GM19193 (cell line): Measurements from ENCODE around the gene MLC1.

Experiments
- POLR2A ChIP-seq: IDR thresholded peaks from 4 replicates; pipeline ENCODE4 v1.6.1; 2011; ENCODE audit not compliant: insufficient read depth, insufficient read length; ENCODE audit errors: extremely low read depth

The MLC1 gene

DNA sequence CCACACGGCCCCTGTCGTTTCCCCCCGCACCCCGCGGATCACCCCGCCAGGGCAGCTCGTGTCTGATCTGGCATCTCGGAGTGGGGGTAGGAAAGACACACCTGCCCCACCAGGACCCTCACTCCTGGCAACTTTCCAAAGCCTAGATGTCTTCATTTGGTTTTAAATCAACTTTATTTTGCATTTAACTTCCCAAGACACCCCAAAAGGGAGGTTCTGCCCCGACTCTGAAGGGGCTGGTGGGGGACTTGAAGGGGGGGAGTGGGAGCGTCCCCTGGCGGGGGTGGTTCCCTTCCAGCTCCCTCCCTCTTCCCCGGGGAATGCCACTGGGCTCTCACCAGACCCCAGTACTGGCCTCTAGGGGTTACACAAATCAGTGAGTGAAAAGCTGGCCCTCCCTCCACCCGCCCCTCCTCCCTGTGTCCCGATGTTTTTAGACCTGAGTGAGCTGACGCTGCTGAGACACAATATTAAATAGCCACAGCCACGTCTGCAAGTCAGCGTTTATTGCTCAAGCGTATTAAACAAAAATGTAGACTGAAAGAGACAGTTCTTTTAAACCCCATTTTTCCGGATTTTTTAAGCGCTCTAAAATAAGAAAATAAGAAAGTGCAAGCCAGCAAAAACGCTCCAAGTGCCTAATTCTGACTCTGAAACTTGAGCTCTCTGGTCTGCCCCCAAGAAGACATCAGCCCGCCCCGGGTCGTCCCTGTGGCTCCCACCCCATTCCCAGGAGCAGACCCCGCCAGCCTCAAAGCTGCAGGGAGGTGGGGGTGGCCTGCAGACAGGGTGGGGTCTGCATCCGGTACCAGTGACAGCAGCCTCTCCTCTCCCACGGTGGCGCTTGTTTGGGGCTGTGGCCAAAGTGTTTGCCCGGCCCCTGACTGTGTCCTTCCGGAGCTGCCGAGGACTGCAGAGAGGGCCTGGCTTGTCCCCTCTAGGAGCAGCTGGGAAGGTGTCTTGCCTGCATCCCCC is 26.0 kb downstream of the MLC1 start:
- TF ChIP-seq POLR2A: no peak

DNA sequence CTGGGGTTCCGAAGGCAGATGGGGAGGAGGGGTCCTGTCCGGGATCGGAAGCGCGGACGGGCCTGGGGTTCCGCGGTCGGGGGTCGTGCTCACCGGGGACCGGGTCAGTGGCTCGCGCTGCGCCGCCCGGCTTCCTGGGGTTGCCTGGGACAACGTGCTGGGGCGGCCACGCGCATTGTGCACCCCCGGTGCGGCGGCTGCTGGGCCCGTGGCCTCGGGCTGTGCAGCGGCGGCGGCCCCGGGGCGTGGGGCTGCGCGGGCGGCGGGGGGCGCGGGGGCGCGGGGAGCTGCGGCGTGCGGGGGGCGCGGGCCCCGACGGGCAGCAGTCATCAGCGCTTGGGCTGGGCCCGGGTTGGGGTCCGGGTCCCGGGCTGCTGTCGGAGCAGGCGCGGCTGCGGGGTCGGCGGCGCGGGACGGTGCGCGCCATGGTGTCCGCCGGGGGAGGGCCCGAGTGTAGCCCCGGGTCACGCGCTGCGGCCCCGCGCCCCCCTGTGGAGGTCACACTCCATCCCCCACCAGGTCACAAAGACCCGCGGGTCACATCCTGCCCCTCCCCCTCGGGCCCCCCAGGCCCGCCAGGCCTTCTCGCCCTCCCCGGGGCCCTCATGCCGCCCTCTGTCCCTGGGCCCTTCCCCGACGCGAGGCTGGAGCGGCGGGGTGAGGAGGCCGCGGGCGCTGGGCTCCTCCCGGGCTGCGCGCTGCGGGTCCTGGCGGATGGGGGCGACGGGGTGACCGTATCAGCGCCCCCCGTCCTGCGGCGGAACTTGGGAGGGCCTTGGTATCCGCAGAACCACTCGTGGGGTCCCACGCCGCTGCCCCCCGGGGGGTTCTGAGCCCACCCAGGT is 26.9 kb downstream of the MLC1 start, which contains the start of gene TTLL8:
TTLL8 (minus strand) TSS at position 238 of the 845 bp plus-strand sequence.
- TF ChIP-seq POLR2A: no peak

DNA sequence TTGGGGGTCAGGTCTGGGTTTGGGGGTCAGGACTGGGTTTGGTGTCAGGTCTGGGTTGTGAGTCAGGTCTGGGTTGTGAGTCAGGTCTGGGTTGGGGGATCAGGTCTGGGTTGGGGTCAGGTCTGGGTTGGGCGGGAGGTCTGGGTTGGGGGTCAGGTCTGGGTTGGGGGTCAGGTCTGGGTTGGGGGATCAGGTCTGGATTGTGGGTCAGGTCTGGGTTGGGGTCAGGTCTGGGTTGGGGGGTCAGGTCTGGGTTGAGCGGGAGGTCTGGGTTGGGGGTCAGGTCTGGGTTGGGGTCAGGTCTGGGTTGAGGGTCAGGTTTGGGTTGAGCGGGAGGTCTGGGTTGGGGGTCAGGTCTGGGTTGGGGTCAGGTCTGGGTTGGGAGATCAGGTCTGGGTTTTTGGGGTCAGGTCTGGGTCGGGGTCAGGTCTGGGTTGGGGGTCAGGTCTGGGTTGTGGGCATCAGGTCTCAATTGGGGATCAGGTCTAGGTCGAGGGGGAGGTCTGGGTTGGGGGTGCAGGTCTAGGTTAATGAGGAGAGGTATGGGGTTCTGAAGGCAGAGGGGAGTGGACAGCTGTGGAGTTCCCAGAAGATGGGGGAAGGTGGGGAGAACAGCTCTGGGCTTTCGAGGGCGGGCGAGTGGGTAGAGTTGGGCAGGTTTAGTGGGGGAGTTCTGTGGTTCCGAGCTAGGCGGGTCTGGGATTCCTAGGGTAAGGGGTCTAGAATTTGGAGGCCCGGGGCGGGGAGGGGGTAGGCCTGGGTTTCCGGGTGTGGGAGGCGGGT is 27.8 kb downstream of the MLC1 start:
- TF ChIP-seq POLR2A: no peak

DNA sequence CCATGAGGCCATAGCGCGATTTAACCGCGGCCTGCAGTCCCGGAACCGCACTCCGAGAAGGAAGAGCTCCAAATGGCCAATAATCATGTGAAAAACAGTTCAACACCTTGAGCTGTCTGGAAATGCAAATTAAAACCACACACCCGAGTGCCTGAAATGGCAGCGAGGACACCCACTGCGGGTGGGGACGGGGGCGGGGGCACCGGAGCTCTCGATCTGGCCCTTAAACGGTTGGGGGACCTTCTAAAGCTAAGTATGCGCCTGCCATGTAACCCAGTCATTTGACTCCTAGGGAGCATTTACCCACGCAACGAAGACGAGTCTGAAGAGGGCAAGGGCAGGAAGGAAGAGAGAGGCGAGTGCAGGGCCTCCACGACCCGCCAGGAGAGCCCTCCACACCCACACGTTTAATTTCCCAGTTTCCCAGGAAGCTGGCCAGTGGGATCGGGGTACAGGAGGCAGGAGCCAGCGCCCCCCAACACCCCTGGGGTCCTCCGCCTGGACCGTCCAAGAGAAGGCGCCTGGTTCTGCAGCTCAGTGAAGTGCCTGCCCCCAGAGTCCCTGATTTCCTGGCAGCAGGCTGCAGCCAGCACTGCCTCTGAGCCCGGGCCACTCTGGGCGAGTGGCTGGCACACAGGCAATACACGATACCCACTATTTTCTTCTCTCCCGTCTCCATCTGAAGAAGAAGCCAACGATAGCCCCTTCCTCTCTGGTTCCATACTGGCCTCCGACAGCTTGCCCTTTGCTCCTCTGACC is 28.8 kb downstream of the MLC1 start:
- TF ChIP-seq POLR2A: no peak

DNA sequence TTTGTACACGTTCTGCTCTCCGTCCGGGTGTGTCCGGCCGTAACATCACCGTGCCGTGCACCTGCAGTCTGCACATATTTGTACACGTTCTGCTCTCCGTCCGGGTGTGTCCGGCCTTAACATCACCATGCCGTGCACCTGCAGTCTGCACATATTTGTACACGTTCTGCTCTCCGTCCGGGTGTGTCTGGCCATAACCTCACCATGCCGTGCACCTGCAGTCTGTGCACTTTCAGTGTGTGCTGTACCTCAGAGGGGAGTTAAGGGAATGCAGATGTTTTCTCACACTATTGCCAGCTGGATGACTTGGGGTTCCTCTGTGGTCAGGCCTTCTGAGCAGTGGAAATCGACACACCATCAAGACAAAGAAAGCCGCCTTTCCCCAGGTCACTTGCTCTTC is 31.4 kb downstream of the MLC1 start:
- no peak for TF ChIP-seq POLR2A

DNA sequence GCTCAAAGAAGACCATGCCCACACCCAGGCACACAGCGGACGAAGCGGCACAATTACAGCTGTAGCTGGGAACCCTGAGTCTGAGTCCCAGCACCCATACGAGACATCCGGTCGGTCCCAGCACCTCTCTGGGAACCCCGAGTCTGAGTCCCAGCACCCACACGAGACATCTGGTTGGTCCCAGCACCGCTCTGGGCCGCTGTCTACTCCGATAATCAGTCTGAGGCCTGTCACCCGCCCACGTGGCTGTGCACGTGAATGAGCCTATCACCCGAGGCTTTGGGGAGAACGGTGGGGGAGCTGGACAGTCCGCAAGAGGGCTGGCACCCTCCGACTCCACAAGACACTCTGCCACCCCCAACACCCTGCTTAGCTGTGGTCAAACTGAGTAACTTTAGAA is 33.3 kb downstream of the MLC1 start:
- TF ChIP-seq POLR2A: no peak

DNA sequence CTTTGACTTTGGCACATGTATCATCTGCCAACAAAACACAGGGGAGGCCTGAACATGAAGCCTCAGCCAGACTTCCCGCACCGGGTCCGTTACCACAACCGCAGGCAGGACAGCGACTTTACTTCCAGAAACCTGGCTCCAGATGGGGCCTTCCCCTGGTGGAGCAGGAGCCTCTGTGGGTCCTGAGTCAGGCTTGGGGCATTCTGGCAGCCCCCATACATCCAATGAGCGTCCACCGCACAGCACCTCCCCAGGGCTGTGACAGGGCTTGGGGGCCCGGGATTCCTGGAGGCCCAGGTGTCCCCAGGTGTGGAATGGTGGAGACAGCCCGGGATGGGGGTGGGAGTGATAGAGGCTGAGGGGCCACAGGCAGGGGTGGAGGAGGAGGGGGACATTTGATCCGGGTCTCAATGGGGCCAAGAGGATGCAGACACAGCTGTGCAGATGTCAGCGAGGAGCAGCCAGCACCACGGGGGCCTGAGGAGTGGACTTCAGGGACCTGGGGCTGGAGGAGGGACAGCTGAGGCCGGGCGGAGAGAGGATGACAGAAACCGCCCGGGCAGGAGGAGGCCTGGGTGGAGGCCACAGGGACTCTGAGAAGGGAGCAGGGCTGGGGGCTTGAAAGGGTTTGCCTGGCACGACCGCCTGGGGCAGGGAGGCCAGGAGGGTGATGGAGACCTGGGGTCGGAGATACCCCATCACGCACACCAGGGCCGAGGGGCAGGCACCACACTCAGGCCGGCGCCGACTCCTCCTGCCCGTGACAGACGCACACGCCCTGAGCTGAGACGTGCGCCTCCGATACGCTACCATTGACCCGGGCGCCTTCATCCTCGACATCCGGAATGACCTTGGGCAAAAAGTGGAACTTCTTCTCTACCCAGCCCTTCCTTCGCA is 35.7 kb downstream of the MLC1 start:
- TF ChIP-seq POLR2A: no peak

DNA sequence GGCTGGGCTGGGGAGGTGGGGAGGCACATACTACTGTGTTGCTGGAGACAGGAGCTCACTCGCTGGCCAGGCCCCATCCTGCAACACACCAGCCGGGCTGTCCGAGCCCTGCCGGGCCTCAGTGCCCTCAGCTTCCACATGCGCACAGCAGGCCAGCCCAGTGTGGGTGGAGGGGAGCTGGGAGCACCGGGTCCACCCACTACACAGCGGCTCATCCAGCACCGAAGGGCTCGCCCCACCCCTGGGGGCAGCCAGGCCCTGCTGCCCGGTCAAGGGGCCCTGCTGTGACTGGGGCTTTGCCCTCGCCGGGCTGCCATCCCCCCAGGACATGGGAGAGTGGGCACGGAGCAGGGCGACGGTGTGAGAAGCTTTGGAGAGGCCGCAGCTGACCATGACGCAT is 36.4 kb downstream of the MLC1 start:
- TF ChIP-seq POLR2A: no peak

DNA sequence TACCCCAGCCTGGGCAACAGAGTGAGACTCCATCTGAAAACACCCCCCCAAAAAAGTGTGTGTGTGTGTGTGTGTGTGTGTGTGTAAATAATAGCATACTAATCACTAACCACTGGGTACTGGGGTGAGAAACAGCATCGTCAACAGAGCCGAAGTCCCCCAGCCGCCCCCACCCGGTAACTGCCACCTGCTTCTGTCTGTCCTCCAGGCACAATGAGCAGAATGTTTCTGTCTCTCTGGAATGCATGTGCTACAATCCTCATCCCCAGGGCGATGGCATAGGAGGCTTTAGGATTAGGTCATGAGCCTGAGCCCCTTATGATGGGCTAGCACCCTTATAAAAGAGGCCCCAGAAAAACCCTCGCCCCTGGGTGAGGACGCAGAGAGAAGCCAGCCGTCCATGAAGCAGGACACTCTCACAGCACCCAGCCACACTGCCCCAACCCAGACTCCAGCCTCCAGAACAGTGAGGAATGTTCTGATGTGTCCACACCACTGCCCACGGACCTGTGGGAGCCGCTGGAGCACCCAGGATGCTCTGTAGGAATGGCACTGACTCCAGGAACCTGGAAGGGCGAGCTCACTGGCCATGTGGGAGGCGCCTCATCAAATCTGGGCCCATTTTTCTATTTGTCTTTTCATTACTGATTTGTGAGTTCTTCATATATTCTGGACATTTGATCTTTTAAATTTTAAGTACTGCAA is 37.0 kb downstream of the MLC1 start:
- no peak for TF ChIP-seq POLR2A

DNA sequence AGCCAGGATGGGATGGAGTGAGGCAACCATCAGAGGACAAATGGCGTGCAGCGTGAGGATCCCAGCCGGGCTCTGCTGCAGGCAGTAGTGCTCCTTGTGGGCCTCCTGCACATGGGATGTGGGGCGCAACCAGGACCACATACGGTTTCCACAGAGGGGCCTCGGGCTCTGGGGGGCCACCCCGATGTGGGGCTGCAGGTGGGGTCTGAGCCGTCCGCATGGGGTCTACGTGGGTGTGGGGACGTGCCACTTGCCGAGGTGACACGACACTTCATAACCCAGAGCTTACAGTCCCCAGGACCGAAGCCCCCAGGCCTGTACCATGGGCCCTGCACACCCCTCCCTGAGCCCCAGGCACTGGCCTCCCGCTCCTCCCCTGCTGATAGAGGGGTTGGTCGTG is 37.9 kb downstream of the MLC1 start:
- no peak for TF ChIP-seq POLR2A

DNA sequence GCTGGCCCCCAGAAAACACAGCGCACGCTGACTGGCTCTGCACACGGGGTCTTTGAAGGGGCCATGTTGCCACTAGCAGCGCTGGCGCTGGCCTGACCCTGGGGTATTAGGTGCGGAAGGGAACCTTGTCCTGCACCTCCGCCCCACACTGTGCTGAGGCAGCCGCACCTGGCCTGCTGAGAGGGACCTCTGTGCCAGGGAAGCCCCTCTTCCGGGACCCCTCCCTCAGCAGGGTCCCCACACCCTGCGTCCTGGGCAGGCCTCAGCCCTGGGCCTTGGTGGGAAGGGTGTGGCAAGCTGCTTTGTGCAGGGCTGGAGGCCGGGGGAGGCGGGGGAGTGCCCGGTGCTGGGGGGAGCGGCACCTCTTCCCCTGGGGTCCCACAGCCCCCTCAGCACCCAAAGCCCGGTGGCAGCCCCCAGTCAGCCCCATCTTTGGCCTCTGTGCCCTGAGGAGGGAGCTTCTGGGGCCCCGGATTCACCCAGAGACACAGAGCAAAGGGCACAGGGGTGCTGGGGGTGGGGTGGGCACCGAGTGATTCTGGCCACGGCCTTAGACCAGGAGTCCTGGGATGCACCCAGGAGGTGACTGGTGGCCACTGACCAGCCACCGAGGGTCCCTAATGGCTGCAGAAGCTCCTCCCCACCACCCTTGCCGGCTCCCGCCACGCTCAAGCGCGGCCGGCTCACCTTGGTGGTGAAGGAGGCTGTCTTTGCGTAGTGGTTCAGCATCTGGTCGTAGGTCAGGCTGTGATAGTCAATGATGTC is 38.6 kb downstream of the MLC1 start:
- TF ChIP-seq POLR2A: no peak

DNA sequence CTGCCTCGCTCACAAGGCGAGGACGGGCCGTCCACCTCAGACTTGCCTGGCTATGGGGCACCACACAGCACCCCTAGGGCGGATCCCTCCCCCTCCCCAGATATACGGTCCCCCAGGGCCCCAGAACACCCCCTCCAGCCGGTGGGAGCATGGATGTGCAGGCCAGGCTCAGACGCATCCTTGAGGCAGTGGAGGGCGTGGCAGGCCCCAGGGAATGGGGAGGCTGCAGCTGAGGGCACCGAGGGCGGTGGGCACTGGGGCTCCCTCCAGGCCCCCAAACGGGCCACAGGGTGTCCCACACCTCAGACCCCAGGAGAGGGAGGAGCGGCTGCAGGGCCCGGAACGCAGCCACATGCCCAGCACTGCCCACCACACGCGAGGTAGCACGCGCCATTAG is 39.2 kb downstream of the MLC1 start:
- TF ChIP-seq POLR2A: no peak
